ENCODE measurements around the gene CLDN5. TPM values are rescaled to one million over a fixed set of nuclear protein-coding genes. Genes with fewer than 3 reads are reported as not detected.

The CLDN5 gene
- total and polyA plus RNA-seq, 2 of the 8 experiments (the other 6 are each of a cell fraction or from before 2014, with no cell fraction given), result 1.2 to 1.6 TPM

- TF ChIP-seq CTCF (IDR thresholded peaks at IDR 0.05; ENCODE audit: control extremely low read depth in 1 of 3, insufficient read depth in 1 of 3, low read depth in 1 of 3, low read length in 3 of 3) (no peak), SIX5 (IDR thresholded peaks at IDR 0.05; ENCODE audit: low read depth, low read length) (no peak), KDM5A (IDR thresholded peaks at IDR 0.05; ENCODE audit: low read length) (no peak), KDM1A (IDR thresholded peaks at IDR 0.05; ENCODE audit: borderline replicate concordance, low read length) (no peak), GABPA (IDR thresholded peaks at IDR 0.05; ENCODE audit: borderline replicate concordance, insufficient read depth, low read length) (no peak), POU5F1 (IDR thresholded peaks at IDR 0.05; ENCODE audit: low read depth, low read length) (no peak)
Observed at GRCh38 chr22:19526076-19526701, 2.0 kb upstream of the CLDN5 start (continued).

All from H1 (cell line).